ENCODE measurements around the gene BPIFA2. TPM values are rescaled to one million over a fixed set of nuclear protein-coding genes. Genes with fewer than 3 reads are reported as not detected.
"Not testable (repeated sequence)": the region's sequence is repeated elsewhere in the genome, so short reads cannot be mapped to it uniquely, and the experiment has no call there.

Gene BPIFA2
- total and polyA plus RNA-seq, 2 of the 4 experiments (the other 2 are of a cell fraction), result not detected

DNA sequence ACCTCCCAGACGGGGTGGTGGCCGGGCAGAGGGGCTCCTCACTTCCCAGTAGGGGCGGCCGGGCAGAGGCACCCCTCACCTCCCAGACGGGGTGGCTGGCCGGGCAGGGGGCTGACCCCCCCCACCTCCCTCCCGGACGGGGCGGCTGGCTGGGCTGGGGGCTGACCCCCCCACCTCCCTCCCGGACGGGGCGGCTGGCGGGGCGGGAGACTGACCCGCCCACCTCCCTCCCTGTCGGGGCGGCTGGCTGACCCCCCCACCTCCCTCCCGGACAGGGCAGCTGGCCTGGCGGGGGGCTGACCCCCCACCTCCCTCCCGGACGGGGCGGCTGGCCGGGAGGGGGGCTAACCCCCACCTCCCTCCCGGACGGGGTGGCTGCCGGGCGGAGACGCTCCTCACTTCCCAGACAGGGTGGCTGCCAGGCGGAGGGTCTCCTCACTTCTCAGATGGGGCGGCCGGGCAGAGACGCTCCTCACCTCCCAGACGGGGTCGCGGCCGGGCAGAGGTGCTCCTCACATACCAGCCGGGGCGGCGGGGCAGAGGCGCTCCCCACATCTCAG, 17.2 kb downstream of the BPIFA2 start:
- H3K9me3 ChIP-seq (ENCODE audit: control insufficient read depth, insufficient read depth, low read length); H2AK5ac ChIP-seq (ENCODE audit: low read depth, low read length); H3K79me1 ChIP-seq (ENCODE audit: low read depth in 1 of 2, low read length in 2 of 2); H3K36me3 ChIP-seq (ENCODE audit: control insufficient read depth, insufficient read depth, low read length); H2BK20ac ChIP-seq (ENCODE audit: low read depth, low read length); H2BK5ac ChIP-seq (ENCODE audit: low read depth, low read length, poor library complexity, severe bottlenecking); intact Hi-C loops (cut with micrococcal nuclease); H3K4ac ChIP-seq (ENCODE audit: low read depth, low read length); H3K14ac ChIP-seq (replicated peaks; ENCODE audit: low read depth, low read length); H3K9ac ChIP-seq (ENCODE audit: low read depth, low read length); CTCF ChIA-PET; H3K18ac ChIP-seq (ENCODE audit: low read depth, low read length); ATAC-seq (ENCODE audit: low read depth); H2BK120ac ChIP-seq (ENCODE audit: low read depth, low read length); BruUV-seq (replicated peaks); DNase-seq; H3K4me3 ChIP-seq (ENCODE audit: insufficient read depth, low read depth, low read length); POLR2A ChIA-PET (ENCODE audit: unreplicated experiment); dilution Hi-C loops (cut with HindIII; ENCODE audit: low sequenced_read_pairs, unreplicated experiment); H2AK9ac ChIP-seq (replicated peaks; ENCODE audit: low read depth, low read length, poor library complexity); H3K27ac ChIP-seq (ENCODE audit: insufficient read depth, low read length); in situ Hi-C loops (cut with MboI; ENCODE audit: low sequenced_read_pairs); H3K56ac ChIP-seq (ENCODE audit: extremely low read depth, insufficient read depth, low read length); H4K8ac ChIP-seq (ENCODE audit: low read depth in 2 of 2, low read length in 2 of 2); H4K20me1 ChIP-seq (ENCODE audit: insufficient read depth, low read length); H4K91ac ChIP-seq (ENCODE audit: insufficient read depth, low read depth, low read length); H3K4me1 ChIP-seq (ENCODE audit: control insufficient read depth, insufficient read depth, low read length); H3K4me2 ChIP-seq (ENCODE audit: low read depth, low read length); H4K5ac ChIP-seq (ENCODE audit: low read depth, low read length); H2AFZ ChIP-seq (replicated peaks; ENCODE audit: low read length, poor library complexity); H3K27me3 ChIP-seq (ENCODE audit: control insufficient read depth, insufficient read depth, low read length); H3K23ac ChIP-seq (ENCODE audit: low read depth, low read length); H3K9me1 ChIP-seq (ENCODE audit: insufficient read depth, low read length); H2BK15ac ChIP-seq (ENCODE audit: low read depth, low read length): not testable (repeated sequence)
- WGBS, 2 experiments (ENCODE audit: extremely low coverage in 2 of 2, insufficient read length in 1 of 2), result no CpG with 5 or more reads among the region's 40 CpGs

Measured in IMR-90 (cell line).